OCI-LY1 (cell line): ENCODE results near the gene PRKAR2A.

Experiments used
- CTCF ChIP-seq: fragments of 200-600 bp; sonication (generic), shearing (Covaris generic); IDR thresholded peaks from 2 replicates; pipeline ENCODE4 v1.5.1; 2017; ENCODE audit warnings: mild to moderate bottlenecking, antibody characterized with exemption, low read length, moderate library complexity, mixed read lengths
- EZH2 ChIP-seq: fragments of 200-600 bp; sonication (generic), shearing (Covaris generic); IDR thresholded peaks from 2 replicates; pipeline ENCODE4 v1.8.0; 2017; ENCODE audit warnings: borderline replicate concordance, mixed run types, mild to moderate bottlenecking, antibody characterized with exemption, low read length, moderate library complexity, mixed read lengths

GRCh38 chr3:48856469-48856868 is 8.8 kb upstream of the PRKAR2A start:
- no peak for TF ChIP-seq CTCF
- TF ChIP-seq EZH2: no peak
